IMR-90 (cell line): ENCODE results near the gene SLC9B1.
"Not testable (repeated sequence)": the region's sequence is repeated elsewhere in the genome, so short reads cannot be mapped to it uniquely, and the experiment has no call there.

Source experiments
- CEBPB ChIP-seq: IDR thresholded peaks from 2 replicates; pipeline ENCODE4 v1.6.1; 2012; ENCODE audit warnings: low read depth, low read length, improper control_type of control experiment
- CTCF ChIP-seq: conservative IDR thresholded peaks from 2 replicates; pipeline ENCODE4 v1.5.1; 2012; ENCODE audit warnings: mild to moderate bottlenecking, low read depth, low read length, improper control_type of control experiment
- NFE2L2 ChIP-seq: fragments of 150-350 bp; IDR thresholded peaks from 2 replicates; pipeline ENCODE4 v1.6.1; 2016; ENCODE audit warnings: low read depth, mild to moderate bottlenecking, low read length
- POLR2A ChIP-seq: IDR thresholded peaks from 2 replicates; pipeline ENCODE4 v1.6.1; 2012; ENCODE audit warnings: mild to moderate bottlenecking, low read depth, low read length
- RAD21 ChIP-seq: IDR thresholded peaks from 2 replicates; pipeline ENCODE4 v1.6.1; 2012; ENCODE audit warnings: low read length, improper control_type of control experiment
- RFX5 ChIP-seq: IDR thresholded peaks from 2 replicates; pipeline ENCODE4 v1.8.0; 2012; ENCODE audit warnings: low read depth, mild to moderate bottlenecking, low read length, moderate library complexity
- SMC3 ChIP-seq: fragments of 150-350 bp; IDR thresholded peaks from 2 replicates; pipeline ENCODE4 v1.6.1; 2016; ENCODE audit warnings: low read depth, mild to moderate bottlenecking, antibody characterized with exemption, low read length, moderate library complexity

GRCh38 chr4:102865327-102865726 lies 154.2 kb downstream of the SLC9B1 start:
- not testable (repeated sequence) for TF ChIP-seq SMC3, CTCF, RAD21, CEBPB, POLR2A, RFX5, NFE2L2
